Endometrium (tissue), 2 donors: ENCODE data around the gene COPE.
"Not testable (repeated sequence)": the region's sequence is repeated elsewhere in the genome, so short reads cannot be mapped to it uniquely, and the experiment has no call there.

Source experiments
- FAIRE-seq: peaks from 2 replicates; lab custom pipeline; 2012; peaks lifted over from hg19 to GRCh38; lab: Jason Lieb, UNC
- donor health status: control.
- donor health status: control.

Gene COPE

DNA sequence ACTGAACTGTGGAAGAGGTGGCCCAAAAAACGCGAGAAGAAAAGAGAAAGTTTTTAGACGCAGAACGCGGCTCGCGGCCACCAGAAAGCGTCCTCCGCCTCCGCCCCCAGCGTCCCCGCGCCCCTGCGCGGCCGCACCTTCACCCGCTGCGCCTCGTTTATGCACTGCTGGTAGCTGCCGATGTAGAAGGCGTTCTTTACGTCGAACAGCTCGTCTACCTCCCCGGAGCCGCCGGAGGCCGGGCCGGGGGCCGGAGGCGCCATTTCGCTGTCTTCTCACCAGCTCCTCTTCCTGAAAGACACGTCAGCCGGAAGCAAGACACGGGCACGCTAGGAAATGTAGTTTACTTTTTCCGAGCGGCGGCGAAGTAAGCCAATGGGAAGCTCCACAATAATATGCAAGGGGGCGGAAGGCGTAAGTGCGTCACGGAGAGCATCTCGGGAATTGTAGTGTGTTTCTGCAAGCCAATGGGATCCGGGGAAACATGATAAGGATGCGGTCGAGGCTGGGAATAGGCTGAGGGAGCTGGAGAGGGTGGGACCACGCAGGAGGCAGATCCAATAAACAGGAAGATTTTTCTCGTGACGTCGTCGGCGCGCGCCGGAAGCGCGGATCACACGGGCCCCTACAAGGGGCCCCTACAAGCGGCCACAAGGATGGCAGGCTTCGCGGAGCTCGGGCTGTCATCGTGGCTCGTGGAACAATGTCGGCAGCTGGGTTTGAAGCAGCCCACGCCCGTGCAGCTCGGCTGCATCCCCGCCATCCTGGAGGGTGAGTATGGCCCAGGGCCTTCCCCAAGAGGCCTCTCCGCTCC, at the start of gene COPE, which contains the start of gene DDX49:
TSS of gene COPE (minus strand) at position 302 of the 814 bp plus-strand sequence. CDS start at position 263, 39 bp downstream.
TSS of gene DDX49 (plus strand) at position 630 of the 814 bp plus-strand sequence. CDS start at position 657, 27 bp downstream.
- peak; percentile 99 for FAIRE-seq

DNA sequence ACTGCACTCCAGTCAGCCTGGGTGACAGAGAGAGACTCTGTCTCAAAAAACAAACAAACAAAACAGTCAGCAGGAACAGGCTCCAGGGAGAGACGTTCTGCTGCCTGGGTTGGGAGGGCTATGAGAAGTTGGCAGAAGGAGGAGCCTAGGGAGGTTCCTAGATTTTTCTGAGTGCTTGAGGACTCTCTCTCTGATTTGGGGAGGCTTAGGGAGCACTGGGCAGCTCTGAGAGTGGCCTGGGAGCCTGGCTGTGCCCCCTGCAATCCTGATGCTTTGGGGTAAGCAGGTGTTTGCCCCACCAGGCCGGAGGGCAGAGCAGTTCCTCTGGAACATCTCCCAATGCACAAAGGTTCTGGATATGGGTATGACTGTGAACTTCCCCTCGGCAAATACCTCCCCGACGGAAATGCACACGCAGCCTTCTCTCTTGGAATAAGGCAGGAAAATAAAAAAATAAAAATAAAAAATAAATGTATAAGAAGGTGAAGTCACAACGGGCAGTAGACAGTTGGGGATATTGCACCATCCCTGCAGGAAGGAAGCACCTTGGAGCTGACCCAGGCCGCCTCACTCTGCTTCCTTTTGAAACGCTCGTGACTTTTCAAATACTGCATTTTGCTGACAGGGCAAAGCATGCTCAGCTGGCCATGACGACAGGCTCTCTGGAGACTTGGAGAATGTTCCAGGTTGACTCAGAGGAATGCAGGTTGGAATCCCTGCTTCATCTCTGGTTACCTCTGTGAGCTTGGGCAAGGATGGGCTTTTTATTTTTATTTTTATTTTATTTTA, 48.4 kb upstream of the COPE start:
- FAIRE-seq: no peak

DNA sequence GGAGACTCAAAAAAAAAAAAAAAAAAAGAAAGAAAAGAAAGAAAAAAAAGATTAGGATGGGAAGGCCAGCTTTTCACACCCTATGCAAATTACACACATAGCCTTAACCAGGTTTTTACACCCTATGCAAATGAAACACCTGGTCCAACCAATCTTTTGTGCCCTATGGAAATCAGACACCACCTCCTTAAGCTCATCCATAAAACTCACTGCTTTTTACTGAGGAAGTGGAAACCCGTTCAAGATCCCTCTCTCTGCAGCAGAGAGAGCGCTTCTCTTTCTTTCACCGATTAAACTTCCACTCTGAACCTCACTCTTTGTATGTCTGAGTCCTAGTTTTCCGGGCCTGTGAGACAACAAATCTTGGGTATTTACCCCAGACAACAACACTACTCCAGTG, 47.1 kb upstream of the COPE start:
- no peak for FAIRE-seq

DNA sequence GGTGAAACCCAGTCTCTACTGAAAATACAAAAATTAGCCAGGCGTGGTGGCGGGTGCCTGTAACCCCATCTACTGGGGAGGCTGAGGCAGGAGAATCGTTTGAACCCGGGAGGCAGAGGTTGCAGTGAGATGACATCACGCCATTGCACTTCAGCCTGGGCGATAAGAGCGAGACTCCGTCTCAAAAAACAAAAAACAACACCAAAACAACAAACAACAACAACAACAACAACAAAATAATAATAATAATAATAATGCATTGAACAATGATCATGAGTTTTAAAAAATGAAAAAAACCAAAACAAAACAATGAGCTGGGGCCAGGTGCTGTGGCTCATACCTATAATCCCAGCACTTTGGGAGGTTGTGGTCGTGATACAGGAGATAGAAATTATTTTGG, 44.9 kb upstream of the COPE start:
- no peak for FAIRE-seq

DNA sequence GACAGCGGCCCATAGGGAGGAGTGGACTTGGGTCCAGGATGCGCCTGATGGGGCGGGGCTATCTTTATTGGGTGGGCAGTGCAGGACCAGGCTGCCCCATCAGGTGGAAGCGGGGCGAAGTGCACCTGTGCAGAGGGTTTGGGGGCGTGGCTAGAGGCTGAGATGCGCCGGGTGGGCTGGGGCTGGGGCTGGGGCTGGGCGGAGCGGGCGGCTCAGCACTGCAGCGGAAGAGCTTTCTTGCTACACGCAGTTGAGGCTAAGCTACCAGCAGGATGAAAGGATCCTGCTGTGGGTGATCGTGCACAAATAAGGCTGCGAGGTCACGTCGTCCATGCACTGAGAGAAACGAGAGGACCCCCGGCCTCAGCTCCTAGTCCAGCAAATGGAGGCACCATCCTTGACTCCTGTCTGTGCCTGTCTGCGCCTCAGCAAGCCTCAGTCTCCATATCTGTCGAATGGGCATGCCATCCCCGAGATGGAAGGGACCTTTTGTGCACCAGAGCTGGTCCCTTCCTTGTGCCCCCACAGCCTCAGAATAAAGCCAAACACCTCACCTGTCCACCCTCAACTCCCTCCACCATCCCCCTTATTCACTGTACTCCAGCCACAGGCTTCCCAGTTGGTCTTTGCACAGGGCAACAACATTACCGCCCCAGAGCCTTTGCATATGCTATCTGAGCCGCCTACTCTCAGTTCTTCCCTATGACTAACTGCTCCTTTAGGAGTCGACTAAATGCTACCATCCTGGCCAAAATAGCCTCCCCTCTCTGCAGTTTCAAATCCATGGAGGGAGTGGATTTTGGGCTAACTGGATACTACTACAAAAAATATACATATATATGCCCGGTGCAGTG, 42.8 kb upstream of the COPE start:
- no peak for FAIRE-seq

DNA sequence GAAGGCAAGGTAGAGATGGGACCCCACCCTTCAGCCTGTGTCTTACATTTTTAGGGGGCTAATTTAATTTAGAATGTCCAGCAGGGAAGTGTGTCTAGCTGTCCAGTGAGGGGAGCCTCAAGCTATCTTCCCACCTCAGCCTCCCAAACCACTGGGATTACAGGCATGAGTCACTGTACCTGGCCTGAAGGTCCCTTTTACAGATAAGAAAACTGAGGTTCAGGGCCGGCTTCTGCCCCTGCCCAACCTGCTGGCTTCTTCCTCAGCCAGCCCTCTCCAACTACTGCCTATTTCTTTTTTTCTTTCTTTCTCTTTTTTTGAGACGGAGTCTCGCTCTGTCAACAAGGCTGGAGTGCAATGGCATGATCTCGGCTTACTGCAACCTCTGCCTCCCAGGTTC, 41.2 kb upstream of the COPE start:
- no peak for FAIRE-seq

DNA sequence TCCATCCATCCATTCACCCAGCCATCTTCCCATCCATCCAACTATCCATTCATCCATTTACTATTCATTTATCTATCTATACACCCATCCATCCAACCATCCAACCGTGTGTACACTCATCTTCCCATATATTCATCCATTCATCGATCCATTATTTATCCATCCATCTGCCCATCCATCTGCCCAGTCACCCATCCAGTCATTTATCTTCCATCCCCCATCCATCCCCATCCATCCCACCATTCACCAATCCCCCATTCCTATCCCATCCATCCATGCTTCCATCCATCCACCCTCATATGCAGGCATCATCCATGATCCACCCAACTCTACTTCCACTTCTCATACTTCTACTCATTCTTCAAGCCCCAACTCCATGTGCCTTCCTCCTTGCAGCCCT, 35.9 kb upstream of the COPE start:
- no peak for FAIRE-seq

DNA sequence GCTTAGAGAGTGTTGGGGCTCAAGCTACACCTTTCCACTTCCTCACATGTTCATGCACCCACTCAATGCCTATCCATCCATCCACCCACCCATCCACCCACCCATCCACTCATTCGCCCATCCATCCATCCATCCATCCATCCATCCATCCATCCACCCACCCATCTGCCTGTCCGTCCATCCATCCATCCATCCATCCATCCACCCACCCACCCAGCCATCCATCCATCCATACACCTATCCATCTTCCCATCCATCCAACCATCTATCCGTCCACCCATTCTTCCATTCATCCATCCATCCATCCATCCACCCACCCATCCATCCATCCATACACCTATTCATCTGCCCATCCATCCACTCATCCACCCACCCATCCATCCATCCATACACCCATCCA, 34.9 kb upstream of the COPE start:
- no peak for FAIRE-seq

DNA sequence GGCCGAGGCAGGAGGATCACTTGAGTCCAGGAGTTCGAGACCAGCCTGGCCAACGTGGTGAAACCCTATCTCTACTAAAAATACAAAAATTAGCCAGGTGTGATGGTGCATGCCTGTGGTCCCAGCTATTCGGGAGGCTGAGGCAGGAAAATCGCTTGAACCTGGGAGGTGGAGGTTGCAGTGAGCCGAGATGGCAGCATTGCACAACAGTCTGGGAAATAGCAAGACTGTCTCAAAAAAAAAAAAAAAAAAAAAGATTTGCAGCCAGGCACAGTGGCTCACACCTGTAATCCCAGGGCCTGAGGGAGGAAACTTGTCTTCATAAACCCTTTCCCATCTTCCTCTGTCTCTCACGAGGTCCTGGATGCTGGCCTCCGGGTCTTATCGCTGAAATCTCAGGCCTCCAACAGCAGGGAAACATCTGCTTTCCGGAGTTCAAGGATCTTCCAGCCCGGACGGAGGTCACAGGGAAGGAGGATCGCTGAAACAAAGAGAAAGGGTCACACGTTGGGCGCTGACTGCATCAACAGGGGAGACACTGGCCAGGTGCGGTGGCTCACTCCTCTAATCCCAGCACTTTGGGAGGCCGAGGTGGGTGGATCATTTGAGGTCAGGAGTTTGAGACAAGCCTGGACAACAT, 33.3 kb upstream of the COPE start:
- not testable (repeated sequence) for FAIRE-seq

DNA sequence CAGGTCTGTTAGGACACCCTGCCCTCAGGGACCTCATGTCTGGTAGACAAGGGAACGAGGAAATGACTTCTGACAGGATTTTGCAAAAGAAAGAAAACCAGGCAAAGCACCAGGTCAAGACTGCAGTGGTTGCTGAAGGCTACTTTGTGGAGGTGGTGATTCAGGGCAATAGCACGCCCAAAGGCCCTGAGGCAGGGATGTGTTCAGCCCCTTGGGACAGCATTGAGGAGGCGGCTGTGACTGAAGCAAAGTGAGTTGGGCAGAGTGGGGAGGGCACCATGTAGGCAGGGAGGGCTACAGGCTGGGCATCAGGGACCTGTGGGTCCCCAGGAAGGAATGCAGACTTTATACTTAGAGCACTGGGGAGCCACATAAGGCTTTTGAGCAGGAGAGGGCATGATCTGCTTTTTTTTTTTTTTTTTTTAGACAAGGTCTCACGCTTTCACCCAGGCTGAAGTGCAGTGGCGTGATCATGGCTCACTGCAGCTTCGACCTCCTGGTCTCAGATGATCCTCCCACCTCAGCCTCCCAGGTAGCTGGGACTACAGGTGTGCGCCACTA, 32.6 kb upstream of the COPE start:
- FAIRE-seq: no peak

DNA sequence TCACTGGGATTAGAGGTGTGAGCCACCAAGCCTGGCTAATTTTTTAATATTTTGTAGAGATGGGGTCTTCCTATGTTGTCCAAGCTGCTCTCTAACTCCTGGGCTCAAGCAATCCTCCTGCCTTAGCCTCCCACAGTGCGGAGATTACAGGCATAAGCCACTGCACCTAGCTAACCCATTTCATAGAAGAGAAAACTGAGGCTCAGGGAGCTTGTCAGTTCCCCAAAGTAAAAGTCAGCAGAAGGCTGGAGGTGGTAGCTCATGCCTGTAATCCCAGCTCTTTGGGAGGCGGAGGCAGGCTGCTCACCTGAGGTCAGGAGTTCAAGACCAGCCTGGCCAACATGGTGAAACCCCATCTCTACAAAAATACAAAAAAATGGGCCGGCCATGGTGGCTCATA, 30.7 kb upstream of the COPE start:
- no peak for FAIRE-seq

DNA sequence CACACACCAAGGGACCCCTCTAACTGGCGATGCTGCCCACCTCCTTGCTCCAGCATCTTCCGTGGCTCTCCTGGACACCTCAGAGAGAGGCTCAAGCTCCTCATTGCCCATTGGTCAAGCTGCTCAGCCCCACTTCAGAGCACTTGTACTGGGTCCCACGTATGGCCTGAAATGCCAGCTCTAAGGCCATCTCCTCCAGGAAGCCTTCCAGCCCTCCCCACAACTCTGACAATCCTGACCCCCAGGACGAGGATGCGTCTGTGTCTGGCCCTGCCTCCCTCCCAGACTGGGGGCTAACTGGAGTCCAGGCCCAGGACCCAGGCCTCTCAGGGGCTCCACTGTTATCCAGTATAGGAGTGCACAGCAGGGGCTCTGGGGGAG, 29.8 kb upstream of the COPE start:
- no peak for FAIRE-seq

DNA sequence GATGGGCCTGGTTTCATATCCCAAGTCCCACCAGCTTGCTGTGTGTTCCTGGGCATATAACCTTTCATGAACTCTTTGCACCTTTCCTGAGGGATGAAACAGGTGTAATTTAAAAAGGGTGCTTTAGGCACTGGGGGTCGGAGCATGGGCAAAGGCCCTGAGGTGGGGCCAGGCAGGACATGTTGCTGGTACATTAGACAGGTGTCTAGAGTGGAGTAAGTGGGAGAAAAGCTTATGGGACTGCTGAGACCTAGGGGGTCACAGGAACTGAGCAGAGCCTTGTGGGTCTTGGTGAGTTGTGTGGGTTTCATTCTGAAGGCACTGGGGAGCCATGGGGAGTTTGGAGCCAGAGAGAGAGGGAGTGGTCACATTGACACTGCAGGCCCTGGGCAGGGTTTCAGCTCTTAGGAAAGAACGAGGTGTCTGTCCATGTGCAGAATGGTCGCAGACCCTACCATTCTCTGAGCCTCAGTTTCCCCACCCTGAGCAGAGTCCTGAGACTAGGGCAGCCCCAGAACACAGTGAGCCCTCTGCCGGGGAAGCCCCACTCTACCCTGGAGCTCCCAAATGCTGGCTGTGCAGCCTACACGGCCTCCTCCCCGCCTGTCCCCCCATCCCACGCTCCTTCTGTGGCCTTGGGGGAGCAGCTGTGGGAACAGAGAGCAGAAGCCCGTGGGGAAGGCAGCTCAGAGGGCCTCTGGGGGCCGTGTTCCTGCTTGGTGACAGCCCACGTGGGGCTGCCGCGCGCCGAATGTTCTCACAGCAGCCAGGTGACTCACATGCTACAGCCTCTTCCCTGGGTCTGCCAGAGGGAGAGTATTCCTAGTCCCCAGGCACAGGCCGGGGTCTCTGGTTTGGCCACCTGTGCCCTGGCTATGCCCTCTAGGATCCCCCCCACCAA, 29.1 kb upstream of the COPE start:
- FAIRE-seq: no peak

DNA sequence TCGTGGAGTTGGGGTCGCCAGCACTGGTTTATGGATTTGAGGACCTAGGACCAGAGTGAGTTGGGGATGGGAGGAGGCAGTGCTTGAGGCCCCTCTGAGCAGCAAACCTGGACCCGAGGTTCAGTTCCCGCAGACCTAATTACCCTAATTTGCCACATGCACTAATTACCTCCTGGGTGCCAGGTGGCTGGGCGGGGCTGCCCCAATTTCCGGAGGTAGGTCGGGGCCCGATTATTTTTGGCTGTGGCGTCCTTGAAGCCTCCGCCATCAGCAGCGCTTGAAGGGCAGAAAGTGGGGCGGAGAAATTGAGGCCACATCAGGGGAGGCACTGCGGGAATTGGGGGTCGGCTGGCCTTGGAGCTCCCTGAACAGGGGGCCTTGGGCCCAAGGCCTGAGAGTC, 27.7 kb upstream of the COPE start:
- FAIRE-seq: no peak

DNA sequence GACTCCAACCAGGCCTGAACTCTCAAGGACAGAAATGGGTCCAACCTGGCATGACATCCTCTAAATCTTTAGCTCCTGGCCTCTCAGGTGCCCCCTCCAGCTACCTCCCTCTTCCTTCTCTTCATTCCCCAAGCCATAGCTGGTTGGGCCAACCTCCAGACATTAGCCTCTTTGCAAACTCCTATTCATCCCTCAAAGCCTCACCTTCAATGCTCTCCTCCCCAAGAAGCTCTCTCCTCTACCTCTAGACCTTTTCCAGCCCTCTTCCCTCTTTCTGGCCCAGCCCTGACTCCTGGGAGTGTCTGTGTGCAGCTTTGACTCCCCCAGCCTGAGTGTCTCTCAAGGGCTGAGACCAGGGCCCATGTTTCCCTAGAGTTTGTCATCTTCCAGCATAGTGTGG, 27.1 kb upstream of the COPE start:
- no peak for FAIRE-seq

DNA sequence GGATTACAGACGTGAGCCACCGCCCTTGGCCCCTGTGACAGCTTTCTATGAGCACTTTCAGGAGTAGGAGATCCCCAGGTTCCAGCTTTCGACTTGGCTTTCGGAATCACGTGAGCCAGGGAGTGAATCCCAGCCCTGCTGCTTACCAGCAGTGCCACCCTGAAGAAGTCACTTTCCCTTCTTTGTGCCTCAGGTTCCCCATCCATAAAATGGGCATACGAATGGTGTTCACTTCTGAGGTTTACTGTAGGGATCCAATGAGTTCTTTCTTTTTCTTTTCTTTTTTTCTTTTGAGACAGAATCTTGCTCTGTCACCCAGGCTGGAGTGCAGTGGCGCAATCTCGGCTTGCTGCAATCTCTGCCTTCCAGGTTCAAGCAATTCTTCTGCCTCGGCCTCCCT, 26.1 kb upstream of the COPE start:
- no peak for FAIRE-seq

DNA sequence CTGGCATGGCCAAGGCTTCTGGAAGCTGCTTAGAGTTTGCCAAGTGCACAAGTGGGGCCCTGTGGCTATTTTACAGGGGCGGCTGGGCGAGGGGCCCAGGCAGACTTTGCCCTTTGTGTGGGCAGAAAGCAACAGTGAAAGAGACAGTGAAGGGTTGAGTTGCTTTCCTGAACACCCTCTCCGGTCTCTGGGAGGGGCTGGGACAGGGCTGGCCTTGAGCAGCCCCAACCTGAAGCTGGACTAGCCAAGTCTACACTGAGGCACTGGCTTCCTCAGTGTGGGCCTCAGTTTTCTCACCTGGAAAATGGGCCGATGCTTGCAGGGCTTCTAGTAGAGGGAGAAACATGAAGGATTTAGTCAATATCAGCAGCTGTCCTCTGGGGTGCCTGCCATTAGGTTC, 24.3 kb upstream of the COPE start:
- no peak for FAIRE-seq

DNA sequence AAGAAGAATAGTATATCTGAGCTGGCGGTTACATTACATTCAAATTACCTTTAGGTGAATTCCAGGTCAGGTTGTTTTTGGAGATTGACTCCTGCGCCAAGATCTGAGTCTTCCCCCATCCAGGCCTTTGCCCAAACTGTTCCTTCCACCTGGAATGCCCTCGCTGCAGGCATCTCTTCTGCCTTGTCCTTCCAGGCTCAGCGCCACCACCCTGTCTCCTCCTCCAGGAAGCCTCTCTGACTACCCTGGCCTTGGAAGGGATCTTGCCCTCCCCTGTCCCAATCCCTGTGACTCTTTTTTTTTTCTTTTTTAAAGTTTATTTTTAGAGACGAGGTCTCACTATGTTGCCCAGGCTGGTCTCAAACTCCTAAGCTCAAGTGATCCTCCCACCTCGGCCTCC, 23.5 kb upstream of the COPE start:
- no peak for FAIRE-seq

DNA sequence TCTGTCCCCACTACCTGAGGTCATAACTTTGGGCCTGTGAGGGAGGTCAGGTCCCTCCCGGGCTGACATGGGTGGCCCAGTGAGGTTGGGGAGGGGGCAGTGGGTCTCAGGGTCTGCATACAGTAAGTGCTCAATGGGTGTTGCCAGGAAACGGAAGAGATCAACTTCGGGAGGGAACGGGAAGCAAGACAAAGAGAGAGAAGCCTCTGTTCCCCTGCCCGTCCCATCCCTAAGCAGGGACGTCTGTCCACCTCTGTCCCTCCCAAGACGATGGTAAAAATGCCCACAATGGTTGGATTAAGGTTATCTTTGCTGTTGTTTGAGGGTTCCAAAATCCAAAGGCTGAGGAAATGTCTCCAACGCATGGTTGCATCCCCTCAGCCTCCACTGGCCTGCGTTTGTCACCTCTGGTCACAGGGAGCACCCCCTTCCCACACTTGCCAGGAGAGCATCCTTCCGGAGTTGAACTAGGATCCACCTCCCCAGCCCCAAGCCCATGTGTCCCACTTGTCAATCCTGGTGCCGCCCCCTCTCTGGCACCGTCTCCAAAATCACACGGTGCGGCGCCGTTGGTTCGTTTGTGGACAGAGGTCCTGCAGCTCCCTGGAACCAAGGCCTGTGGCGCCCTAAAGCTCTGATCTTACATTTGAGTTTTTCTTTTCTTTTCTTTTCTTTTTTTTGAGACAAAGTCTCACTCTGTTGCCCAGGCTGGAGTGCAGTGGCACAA, 22.6 kb upstream of the COPE start:
- no peak for FAIRE-seq
